ENCODE results near the gene MYH9.
"Not testable (repeated sequence)": the region's sequence is repeated elsewhere in the genome, so short reads cannot be mapped to it uniquely, and the experiment has no call there.

MYH9 gene

GRCh38 chr22:36399472-36399778, 11.7 kb upstream of the MYH9 start:
- FAIRE-seq (no peak), DNase-seq (ENCODE audit: insufficient read length, low spot score) (no peak)
- no peak for TF ChIP-seq CTCF (IDR thresholded peaks at IDR 0.05; ENCODE audit: insufficient read depth, missing control alignments)

GRCh38 chr22:36398601-36399471, 11.1 kb upstream of the MYH9 start:
- DNase-seq (ENCODE audit: insufficient read length, low spot score), result no peak
- no peak for FAIRE-seq
- TF ChIP-seq CTCF (IDR thresholded peaks at IDR 0.05; ENCODE audit: insufficient read depth, missing control alignments), result no peak

DNA sequence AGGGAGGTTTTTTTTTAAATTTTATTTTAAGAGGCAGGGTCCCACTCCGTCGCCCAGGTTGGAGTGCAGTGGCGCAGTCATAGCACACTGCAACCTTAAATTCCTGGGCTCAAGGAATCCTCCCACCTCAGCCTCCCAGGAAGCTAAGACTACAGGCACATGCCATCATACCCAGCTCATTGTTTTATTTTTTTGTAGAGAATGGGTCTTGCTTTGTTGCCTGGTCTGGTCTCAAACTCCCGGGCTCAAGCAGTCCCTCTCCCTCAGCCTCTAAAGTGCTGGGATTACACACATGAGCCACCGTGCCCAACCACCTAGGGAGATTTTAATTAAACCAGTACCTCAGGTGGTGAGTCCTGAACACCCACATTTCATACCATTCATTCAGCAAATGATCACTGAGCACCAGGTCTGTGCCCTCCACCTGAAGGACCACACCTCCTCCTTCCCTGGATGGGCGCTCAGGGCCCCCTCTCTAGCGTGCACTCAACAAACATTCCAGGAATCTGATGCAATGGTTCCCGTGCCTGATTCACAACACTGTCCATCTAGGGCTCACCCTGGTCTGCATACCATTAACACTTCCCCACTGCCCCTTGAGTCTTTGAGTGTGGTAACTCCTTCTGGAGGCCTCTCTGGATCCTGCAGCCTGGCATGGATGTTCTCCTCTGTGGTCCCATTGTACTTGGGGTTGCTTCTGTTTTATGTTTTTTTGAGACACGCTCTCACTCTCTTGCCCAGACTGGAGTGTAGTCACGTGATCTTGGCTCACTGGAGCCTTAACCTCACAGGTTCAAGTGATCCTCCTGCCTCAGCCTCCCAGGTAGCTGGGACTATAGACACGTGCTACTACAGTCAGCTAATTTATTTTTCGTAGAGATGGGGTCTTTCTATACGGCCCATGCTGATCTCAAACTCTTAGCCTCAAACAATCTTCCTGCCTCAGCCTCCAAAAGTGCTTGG, 9.6 kb upstream of the MYH9 start:
- no peak for TF ChIP-seq CTCF (IDR thresholded peaks at IDR 0.05; ENCODE audit: insufficient read depth, missing control alignments)
- FAIRE-seq, result no peak
- no peak for DNase-seq (ENCODE audit: insufficient read length, low spot score)

DNA sequence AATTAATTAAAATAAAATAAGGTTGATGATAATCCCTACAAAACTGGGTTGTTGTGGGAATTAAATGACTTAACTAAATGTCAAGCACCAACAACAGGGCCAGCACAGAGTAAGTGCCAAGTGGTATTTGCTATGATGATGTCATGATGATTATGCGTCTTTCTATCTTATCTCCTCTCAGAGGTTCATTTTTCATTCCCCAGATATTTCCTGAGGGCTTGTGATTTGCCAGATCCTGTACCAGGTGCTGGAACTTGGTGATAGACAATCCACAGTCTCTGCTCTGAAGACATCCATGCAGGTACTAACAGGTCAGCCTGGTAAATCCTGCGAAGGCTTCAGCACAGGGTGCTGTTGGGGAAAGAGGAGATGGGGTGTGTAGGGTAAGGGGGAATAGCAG, 8.1 kb upstream of the MYH9 start:
- DNase-seq (ENCODE audit: insufficient read length, low spot score) (no peak), FAIRE-seq (no peak)
- TF ChIP-seq CTCF (IDR thresholded peaks at IDR 0.05; ENCODE audit: insufficient read depth, missing control alignments), result no peak

DNA sequence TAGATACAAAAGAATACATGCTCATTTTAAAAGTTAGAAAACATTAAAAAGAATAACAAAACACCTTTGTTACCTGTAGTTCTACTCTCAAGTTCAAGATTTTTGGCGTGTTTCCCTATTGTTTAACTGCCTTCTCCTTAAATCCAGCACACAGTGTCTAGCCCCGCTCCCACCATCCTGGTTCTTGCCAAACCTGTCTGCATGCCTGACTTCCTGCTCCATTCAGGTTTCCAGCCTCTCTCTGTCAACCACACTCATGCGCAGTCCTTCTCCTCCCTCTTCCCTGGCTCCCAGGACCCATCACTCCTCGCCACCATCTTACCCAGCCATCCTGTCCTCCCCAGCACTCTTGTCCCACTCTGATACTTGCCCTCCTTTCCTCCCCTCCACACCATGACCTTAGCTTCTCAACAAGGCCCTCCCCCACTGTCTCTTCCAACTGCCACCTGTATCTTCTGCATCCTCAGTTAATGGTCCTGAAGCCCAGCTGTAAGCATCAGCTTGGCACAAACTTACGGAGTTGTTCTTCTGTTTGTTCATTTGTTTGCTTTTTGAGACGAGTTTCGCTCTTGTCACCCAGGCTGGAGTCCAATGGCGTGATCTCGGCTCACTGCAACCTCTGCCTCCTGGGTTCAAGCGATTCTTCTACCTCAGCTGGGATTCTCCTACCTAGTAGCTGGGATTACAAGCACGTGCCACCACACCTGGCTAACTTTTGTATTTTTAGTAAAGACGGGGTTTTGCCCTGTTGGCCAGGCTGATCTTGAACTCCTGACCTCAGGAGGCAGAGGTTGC, 7.5 kb upstream of the MYH9 start:
- no peak for DNase-seq (ENCODE audit: insufficient read length, low spot score)
- no peak for FAIRE-seq
- no peak for TF ChIP-seq CTCF (IDR thresholded peaks at IDR 0.05; ENCODE audit: insufficient read depth, missing control alignments)

DNA sequence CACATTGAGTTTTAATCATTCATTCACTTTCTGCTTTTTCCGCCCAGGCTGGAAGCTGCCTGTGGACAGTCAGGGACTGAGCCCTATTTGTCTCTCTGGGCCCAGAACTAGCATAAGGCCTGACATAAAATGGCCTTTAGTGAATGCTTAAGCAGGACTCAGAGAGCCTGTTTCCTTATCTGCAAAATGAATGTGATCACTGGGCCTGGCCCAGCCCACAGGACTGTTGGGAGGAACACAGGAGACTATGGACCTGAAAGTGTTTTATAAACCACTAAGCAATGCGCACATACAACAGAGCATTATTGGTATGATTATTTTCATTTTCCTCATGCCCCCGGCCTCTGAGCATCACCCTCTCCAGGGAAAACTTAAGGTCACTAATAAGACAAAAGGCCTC, 3.9 kb upstream of the MYH9 start:
- no peak for DNase-seq (ENCODE audit: insufficient read length, low spot score)
- no peak for FAIRE-seq

DNA sequence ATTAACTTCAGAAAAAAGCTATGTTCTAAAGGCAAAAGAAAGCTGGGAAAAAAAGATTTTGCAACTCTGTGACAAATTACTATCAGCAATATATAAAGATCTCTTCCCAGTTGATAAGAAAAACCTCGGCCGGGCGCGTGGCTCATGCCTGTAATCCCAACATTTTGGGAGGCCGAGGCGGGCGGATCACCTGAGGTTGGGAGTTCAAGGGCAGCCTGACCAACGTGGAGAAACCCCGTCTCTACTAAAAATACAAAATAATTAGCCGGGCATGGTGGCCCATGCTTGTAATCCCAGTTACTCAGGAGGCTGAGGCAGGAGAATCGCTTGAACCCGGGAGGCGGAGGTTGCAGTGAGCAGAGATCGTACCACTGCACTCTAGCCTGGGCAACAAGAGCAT, 1.4 kb upstream of the MYH9 start:
- DNase-seq (ENCODE audit: insufficient read length, low spot score); FAIRE-seq: not testable (repeated sequence)

More for the DNA sequence above, 3.9 kb upstream of the MYH9 start:
- TF ChIP-seq CTCF (IDR thresholded peaks at IDR 0.05; ENCODE audit: insufficient read depth, missing control alignments), result no peak
